ENCODE measurements around the gene TMEM132C.
"Not testable (repeated sequence)": the region's sequence is repeated elsewhere in the genome, so short reads cannot be mapped to it uniquely, and the experiment has no call there.

Gene TMEM132C

DNA sequence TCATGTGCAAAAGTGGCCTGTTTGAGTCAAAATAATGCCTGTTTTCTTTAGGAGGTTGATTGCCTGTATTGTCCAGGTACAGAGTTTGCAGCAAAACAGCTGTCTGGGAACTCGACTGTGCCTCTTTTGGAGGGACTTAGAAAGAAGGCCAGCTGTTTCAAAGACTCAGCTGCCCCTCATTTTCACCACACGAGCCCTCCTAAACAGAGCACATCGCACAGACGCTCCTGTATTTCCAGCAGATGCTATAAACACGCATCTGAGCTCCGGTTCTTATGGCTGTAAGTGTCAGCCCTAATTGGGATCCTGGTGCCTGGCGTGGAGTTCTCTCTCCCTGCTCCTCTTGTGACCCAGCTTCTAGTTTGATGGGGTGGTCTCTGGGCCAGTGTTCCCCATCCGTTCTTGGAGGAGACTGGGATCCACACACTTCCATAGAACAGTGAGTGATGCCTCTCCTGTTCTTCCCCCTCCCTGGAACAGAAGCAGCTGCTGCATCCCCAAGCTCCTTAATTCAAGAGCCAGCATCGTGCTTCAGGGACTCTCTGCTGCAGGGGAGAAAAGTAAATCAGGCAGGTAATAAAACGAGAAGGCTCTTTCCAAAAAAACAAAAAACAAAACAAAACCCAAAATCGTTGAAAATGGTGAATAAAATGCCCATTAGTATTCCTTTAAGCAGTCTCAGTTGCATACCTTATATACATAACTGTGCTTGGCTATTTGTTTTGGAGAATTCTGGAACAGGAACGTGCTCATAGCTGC is 287.8 kb downstream of the TMEM132C start:
- no peak for DNase-seq (ENCODE audit: low read depth, low spot score)

DNA sequence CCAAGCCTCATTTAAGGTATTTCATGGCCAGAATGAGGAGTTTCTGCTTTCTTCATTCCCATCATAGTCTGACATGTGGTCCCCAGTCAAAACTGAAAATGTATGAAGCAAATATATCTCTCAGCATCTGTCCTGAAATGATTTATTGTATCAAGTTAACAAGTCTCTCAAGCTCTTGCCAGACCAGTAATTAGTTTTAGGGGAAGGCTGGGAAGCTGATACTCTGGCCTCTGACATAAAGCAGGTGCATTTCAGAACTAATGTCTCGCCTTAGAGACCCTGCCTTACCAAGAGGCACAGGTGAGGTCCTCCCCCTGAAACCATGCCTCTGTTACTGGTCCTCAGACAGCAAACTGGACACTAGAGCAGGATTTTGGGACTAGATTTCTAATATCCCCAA is 290.3 kb downstream of the TMEM132C start:
- no peak for DNase-seq (ENCODE audit: low read depth, low spot score)

DNA sequence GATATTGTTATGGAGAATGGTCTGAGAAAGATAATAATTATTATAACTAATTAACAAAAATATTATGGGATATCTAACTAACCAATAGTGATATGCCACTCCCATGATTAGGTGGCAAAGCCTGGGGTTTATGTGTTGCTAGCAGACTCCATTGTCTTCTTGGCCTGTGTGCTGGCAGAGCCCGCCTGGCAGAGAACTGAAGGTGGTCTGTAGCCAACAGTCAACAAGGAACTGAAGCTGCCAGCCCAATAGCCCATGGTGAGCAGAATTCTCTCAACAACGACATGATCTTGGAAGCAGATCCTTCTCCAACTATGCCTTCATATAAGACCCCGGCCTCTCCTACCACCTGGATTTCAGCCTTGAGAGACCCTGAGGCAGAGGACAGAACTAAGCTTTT is 298.0 kb downstream of the TMEM132C start:
- DNase-seq (ENCODE audit: low read depth, low spot score): no peak

DNA sequence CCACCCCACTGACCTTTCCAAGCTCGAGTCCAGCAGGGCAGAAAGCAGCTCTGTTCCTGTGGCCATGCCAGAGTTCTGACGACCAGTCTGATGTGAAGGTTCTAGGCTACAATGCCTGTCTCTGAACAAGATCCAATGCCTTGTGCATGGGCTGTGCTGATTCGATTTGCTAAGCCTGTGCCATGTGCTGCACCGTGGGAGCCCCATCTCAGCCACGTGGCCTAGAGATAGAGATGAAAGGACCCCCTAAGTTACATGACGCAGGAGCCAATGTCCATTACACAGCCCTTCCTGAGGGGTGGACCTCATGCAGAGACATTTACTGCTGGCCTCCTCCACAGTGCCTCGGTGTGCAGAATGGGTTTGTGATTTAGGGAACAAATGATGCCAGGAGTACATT is 300.8 kb downstream of the TMEM132C start:
- no peak for DNase-seq (ENCODE audit: low read depth, low spot score)

DNA sequence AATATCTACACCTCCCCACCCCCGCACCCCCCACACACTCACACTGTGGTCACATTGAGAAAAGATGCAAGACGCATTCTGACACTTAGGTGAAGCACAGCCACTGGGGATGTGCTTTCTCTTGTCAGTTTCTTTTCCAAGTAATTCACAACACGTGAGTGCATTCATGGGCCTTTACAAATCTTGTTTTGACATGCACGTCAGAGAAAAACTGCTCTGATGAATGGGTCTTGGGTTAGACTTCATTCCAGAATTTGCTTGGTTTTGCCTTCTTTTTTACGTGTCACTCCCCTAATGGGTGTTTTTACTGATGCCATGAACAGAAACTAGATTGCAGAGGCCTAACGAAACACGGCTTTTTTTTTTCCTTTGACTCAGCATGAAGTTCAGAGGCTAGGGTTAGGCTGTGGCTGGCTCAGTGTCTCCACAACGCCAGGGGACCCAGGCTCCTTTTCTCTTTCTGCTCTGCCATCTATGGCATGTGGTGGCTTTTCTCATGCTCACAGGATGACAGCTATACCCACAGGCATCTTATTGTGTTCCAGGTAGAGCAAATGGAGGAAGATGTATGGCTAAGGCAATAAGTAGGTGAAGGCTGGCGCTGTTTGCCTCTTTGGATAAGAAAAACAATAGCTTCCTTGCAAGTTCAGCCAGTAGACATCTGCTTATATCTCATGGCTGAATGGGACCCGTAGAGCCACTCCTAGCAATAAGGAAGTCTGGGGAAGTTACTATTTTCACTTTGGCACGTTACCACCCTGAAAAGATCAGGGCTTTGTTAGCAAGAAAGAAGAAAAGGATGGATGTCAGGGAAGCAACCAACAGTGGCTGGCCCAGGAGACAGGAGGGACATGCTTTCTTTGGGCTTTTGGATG is 303.5 kb downstream of the TMEM132C start:
- no peak for DNase-seq (ENCODE audit: low read depth, low spot score)

DNA sequence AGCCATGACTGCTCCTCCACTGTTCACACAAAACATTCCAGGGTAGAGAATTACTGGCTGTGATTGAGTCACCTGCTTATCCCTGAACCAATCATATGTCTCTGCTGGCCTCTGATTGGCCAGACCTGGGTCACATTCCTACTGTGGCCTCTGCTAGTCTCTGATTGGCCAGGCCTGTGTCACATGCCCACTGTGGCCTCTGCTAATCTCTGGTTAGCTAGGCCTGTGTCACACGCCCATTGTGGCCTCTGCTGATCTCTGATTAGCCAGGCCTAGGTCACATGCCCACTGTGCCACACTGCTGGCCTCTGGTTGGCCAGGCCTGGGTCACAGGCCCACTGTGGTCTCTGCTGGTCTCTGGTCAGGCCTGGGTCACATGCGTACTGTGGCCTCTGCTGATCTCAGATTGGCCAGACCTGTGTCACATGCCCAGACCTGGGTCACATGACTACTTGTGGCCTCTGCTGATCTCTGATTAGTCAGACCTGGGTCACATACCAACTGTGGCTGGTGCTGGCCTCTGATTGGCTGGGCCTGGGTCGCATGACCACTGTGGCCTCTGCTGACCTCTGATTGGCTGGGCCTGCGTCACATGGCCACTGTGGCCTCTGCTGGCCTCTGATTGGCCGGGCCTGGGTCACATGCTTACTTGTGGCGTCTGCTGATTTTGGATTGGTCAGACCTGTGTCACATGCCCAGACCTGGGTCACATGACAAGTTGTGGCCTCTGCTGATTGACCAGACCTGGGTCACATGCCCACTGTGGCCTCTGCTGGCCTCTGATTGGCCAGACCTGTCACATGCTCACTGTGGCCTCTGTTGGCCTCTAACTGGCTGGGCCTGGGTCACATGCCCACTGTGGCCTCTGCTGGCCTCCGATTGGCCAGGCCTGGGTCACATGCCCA is 305.2 kb downstream of the TMEM132C start:
- DNase-seq (ENCODE audit: low read depth, low spot score): no peak

DNA sequence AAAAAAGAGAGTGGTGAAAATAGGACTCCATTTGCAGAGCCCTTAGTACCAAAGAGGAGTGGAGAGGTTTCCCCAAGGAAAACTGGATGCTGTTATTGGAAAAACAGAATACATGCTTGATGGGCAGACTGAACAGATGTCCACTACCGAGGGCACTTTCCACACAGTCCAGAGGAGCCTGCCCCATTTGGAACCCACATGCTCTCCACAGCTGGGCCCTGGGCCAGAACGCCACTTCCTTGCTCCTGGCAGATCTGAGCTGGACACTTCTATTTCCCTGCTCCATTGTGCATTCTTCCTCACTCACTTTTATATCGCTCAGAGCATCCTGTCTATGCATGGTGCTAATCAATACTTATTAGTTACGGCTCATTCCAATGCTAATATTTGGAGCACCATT is 306.9 kb downstream of the TMEM132C start:
- no peak for DNase-seq (ENCODE audit: low read depth, low spot score)

DNA sequence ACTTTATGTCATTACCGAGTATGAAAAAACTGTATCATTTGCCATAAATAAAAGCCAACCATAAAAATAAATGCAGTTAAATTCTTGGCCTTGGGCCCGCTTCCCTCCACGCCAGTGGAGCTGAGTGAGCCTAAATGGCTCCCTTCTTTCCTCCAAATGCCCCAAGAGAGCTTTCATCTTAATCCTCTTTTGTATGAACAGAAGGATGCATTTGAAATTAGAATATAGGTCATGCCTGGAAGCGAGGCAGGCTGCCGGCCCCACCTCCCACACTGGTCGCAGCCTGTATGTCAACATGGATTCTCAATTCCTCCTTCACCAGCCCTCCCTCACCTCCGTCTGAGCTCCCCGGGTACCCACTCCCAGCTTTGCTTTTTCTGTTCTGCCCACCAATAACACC is 311.1 kb downstream of the TMEM132C start:
- no peak for DNase-seq (ENCODE audit: low read depth, low spot score)

DNA sequence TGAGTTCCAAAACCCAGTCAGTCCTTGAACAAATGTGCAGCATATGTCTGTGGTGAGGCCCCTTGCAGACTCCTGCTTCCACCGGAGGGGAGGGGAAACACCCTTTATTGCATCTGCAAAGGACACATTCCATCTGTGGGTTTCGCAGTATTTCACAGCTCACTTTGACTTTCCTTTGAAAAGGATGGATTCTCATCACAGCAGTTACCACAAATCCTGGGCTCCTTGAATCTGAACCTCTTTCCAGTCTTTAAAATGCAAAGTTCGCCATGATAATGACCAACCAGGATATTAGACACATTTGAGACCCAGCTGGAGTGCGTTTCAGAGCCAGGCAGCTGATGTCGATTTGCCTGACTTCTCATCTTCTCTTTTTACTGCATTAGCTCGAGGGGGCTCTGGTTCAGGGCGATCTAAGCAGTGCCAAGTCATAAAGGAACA is 314.4 kb downstream of the TMEM132C start:
- no peak for DNase-seq (ENCODE audit: low read depth, low spot score)

DNA sequence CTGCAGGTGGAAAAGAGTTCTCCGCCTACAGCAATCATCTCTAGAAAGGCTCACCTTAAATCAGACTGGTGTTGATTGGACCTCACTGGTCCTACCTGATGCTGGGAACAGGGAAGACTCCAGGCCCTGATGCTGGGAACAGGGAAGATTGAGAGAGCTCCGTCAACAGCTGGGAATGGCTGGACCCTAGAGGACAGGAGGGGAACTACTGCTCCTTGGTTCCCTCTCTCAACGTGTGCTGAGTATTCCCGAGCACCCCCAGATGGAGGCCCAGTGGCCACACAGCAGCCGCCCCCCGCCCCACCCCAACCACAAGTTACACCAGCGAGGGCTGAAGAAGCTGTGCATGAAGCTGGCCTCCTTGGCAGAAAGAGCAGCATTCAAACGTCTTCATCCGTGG is 316.5 kb downstream of the TMEM132C start:
- DNase-seq (ENCODE audit: low read depth, low spot score): no peak

DNA sequence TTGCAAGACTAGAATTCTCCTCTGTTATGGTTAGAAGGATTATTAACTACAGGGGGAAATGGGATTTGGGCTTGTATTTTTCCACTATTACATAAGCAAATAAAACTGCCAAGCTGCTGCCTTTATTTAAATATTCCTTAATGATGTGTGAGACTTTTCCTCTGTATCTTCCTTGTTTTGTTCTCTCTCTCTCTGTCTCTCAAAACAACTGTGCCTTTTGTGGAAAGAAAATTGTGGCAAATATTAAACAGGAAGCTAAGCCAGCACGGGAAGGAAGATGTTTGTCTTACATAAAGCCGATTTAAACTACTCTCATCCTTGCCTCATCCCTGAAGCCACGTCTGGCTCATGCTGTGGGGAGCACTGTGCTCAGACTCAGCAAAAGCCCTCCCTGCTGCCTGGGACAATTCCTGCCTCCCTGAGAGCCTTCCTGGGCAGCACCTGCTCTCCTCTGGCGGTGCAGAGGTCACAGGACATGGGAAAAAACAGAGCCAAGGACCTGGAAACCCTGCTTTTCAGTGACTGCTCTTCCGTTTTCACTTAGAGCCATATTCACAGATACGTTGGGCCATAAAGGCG is 319.6 kb downstream of the TMEM132C start:
- DNase-seq (ENCODE audit: low read depth, low spot score): no peak

DNA sequence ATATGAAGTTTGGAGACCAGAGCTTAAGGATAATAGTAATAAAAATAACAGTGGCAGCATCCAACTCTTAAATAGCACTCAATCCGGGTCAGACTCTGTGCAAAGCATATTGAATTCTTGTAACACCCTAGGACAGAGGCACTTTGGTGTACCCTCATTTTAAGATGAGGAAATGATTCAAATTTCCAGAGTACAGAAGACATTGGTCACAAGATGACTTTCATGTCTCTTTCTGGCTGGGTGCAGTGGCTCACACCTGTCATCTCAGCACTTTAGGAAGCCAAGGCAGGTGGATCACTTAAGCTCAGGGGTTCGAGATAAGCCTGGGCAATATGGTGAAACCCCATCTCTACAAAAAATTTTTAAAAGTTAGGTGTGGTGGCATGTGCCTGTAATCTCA is 320.9 kb downstream of the TMEM132C start:
- DNase-seq (ENCODE audit: low read depth, low spot score): no peak

DNA sequence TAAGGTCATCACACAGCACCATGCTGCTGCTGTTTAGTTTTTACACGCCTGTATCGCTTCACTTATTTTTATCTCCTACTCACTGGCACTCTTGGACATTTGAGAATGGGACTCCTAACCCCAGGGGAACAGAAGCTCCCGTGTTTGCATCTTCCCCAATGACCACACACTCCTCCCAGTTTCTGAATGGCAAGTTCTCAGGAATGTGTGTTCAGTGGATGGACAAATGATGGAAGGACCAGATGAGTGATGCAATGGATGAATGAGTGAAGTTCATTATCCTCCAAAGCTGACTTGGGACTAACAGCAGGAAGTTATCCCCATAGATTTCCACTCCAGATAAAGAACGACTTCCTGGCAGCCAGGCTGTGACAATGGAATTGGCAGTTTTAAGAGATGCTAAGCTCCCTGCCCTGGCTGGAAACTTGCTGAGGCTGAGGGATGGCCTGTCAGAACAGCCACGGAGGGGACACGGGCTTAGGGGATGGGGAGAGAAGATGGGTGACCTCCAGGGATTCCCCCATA is 325.3 kb downstream of the TMEM132C start:
- no peak for DNase-seq (ENCODE audit: low read depth, low spot score)

DNA sequence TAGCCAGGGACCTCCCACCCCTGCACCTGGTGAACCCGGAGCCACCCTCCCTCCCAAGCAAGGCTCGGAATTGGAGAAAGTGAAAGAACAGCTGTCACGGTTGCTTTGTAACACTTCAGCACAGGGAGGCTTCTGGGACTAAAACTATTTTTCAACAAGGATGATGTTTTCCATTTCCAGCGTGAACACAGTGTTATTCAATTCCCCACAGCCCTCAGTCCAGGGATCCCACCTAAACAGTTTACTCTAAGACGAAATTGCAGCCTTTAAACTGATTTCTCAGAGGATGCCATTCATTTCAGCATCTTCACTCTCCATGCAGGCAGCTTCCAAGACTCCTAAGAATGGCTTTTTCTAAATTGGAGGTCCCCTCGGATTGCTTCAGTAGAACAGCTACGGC is 327.6 kb downstream of the TMEM132C start:
- no peak for DNase-seq (ENCODE audit: low read depth, low spot score)

DNA sequence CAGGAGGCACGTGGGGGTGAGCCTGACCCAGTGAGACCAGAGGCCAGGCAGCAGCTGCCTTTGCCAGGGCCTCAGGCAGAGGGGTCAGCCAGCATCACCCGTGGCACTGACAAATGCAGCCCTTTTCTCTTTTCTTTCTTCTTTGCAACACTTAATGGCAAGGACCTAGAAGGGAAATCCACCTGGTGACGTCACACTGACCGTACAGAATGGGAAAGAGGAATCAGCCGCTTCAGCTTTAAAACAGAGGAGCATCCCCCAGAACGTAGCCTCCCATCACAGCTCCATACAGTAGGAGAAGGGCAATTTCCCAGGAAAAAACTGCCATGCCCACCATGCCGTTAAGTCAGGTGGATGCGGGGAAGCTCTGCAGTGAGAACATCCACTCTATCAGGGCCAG is 328.6 kb downstream of the TMEM132C start:
- no peak for DNase-seq (ENCODE audit: low read depth, low spot score)

DNA sequence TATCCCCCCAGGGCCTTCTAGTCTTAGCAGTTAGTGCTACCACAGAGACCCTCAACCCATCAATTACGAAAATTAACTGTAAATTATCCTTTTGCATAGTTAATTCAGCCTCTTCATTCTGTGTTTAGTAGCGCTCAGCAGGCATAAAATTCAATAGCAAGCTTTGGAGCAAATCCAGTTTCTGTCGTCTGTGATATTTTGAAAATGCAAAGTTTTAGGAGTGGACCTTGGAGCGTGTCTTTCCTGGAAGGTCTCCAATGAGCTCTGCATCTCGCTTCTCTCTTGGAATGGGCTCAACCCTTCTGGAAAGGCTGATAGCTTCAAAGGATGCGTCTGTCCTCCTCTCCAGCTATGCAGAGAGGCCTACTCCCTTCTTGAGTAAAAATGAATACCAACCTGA is 333.9 kb downstream of the TMEM132C start:
- no peak for DNase-seq (ENCODE audit: low read depth, low spot score)

DNA sequence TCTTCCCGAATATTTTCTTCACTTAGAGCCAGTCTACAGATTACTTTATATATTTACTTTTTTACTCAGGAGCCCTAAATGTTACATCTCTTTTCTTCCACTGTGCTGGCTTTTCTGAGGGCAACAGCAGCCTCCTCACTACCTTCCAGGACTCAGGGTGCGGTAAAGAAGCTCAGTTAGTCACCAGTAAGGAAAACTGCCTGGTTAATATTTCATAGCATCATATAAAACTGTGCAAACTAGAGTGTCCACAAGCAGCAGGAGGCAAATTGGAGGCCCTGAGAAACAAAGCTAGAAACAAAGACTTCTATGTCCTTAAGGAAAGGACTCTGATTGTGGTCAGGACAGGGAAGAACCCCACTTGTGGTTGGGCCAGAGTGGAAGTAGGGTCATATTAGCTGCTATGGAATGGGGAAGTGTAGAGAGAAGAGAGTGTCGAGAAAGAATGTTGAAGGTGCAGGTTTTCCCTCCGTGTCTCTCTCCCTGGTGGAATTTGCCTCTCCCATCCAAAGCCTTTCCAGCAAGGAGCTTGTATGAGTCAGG is 336.7 kb downstream of the TMEM132C start:
- no peak for DNase-seq (ENCODE audit: low read depth, low spot score)

DNA sequence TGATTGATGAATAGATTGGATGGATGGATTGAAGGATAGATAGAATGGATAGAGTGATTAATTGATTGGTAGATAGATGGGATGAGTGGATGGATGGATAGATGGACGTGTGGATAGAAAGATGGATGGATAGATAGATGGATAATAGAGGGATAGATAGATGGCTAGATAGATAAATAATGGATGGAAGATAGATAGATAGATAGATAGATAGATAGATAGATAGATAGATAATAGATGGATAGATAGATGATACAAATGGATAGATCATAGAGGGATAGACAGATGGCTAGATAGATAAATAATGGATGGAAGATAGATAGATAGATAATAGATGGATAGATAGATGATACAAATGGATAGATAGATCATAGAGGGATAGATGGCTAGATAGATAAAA is 337.2 kb downstream of the TMEM132C start:
- DNase-seq (ENCODE audit: low read depth, low spot score): not testable (repeated sequence)

DNA sequence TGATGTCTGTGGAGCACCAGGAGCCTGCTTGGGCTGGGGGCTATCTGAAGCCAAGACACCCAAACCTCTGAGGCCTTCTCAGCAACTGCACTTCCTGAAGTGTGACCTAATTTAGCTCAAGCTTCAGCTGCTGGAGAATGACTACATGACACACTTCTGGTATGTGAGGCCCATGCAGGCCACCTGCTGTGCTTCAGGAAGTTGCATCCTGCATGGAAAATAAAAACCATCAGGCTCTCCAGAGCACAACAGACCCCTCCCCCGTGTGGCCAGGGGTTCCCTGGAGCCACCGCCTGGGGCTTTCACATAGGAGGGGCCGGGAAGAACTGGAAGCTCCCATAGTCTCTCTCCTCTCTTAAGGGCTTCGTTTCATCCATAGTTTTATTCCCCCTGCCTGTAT is 339.1 kb downstream of the TMEM132C start:
- DNase-seq (ENCODE audit: low read depth, low spot score): no peak

DNA sequence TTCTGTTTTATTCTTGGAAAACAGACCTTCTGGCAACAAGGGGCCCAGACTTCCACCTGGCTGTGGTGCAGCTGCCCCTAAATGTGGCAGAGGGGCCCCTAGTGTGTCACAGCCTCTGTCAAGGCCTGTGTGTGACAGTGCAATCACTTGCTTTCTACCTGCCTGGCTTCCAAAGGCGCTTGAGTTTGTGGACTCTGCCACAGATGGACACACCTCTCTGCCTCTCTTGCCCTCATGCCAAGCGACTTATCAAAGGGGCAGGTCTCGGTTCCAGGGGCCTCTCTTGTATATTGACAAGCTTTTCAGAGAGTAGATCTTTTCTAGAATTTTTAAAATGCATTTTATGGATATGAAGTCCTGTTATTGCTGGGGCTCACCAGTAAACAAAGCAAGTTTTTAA is 339.6 kb downstream of the TMEM132C start:
- DNase-seq (ENCODE audit: low read depth, low spot score): no peak

DNA sequence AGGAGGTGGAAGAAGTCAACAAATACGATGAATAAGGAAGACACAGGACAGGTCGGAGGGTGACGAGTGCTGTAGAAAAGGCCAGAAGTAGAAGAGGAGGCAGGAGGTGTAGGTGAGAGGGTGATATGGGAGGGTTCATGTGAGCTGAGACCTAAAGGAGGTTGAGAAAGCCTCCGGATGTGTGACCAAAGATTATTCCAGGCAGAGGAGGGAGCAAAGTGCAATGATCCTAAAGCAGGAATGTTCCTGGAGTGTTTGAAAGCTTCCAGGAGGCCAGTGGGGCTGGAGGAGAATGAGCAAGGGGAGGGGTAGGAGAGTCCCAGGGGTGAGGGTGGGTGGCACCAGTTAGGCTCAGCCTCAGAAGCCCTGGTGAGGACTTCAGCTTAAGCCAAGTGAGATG is 340.0 kb downstream of the TMEM132C start:
- no peak for DNase-seq (ENCODE audit: low read depth, low spot score)

Measured in activated naive CD8-positive, alpha-beta T cell treated with anti-CD3 and anti-CD28 coated beads, Interleukin-2, amount 50 U/mL, for 16 hours (primary cell).